OCI-LY3 (cell line): ENCODE results near the gene ARMH3.

Experiments
- CTCF ChIP-seq: fragments of 200-600, 300-600 bp; sonication (generic); IDR thresholded peaks from 2 replicates; pipeline ENCODE4 v1.5.1; 2014; ENCODE audit warnings: antibody characterized with exemption, low read length, low read depth
- EZH2phosphoT487 ChIP-seq: fragments of 200-600 bp; shearing (Covaris generic); IDR thresholded peaks from 2 replicates; pipeline ENCODE4 v1.6.1; 2018; ENCODE audit warnings: antibody characterized with exemption, mixed run types, low read depth

- TF ChIP-seq EZH2phosphoT487 (no peak), CTCF (no peak)
Observed at GRCh38 chr10:101972761-101973160, 83.2 kb downstream of the ARMH3 start.
